ENCODE measurements around the gene EPB41L1. TPM values are rescaled to one million over a fixed set of nuclear protein-coding genes. Genes with fewer than 3 reads are reported as not detected.

EPB41L1 gene
- total RNA-seq, 4 donors from 2014 or later = 29.2 to 49.3 (median 35.4) TPM

DNA sequence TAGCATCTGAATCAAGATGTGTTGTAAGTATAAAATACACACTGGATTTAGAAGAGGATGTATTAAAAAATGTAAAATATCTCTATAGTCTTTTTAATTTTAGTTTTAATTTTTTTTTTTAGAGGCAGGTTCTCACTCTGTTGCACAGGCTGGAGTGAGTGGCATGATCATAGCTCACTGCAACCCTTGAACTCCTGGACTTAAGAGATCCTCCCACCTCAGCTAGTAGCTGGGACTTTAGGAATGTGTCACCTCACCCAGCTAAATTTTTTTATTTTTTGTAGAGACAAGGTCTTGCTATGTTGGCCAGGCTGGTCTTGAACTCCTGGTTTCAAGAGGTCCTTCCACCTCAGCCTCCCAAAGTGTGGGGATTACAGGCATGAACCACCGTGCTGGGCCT is 46.7 kb upstream of the EPB41L1 start:
- no peak overlapping the region for H3K4me3 ChIP-seq
- H3K9me3 ChIP-seq = no peaks in the 10 kb centered on the region
- H3K36me3 ChIP-seq = no peaks in the 10 kb centered on the region
- H3K27me3 ChIP-seq = no peaks in the 10 kb centered on the region
- H3K4me1 ChIP-seq = no peaks in the 10 kb centered on the region
- 92 to 100% methylated on average over 1 of the region's 1 CpG for WGBS, 2 donors (ENCODE audit: low coverage in 1 of 2)
- no peak overlapping the region for H3K27ac ChIP-seq
- no peak for TF ChIP-seq EP300 (IDR thresholded peaks at IDR 0.05)
- no peak for TF ChIP-seq POLR2AphosphoS5 (IDR thresholded peaks at IDR 0.05)
- TF ChIP-seq, protein P1, sequence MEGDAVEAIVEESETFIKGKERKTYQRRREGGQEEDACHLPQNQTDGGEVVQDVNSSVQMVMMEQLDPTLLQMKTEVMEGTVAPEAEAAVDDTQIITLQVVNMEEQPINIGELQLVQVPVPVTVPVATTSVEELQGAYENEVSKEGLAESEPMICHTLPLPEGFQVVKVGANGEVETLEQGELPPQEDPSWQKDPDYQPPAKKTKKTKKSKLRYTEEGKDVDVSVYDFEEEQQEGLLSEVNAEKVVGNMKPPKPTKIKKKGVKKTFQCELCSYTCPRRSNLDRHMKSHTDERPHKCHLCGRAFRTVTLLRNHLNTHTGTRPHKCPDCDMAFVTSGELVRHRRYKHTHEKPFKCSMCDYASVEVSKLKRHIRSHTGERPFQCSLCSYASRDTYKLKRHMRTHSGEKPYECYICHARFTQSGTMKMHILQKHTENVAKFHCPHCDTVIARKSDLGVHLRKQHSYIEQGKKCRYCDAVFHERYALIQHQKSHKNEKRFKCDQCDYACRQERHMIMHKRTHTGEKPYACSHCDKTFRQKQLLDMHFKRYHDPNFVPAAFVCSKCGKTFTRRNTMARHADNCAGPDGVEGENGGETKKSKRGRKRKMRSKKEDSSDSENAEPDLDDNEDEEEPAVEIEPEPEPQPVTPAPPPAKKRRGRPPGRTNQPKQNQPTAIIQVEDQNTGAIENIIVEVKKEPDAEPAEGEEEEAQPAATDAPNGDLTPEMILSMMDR (IDR thresholded peaks at IDR 0.05) = no peak
- TF ChIP-seq POLR2A (IDR thresholded peaks at IDR 0.05) = no peak
- ATAC-seq = no peak

GRCh38 chr20:36109251-36109947 is 45.1 kb upstream of the EPB41L1 start:
- 75 to 90% methylated on average over 2 to 5 of the region's 6 CpGs for WGBS, 2 donors (ENCODE audit: low coverage in 1 of 2)
- Histone ChIP-seq H3K27ac (no peak overlapping the region), H3K4me1 (no peaks in the 10 kb centered on the region), H3K9me3 (no peaks in the 10 kb centered on the region), H3K4me3 (no peak overlapping the region), H3K36me3 (no peaks in the 10 kb centered on the region), H3K27me3 (no peaks in the 10 kb centered on the region)
- TF ChIP-seq POLR2A (IDR thresholded peaks at IDR 0.05) = no peak
- no peak for TF ChIP-seq POLR2AphosphoS5 (IDR thresholded peaks at IDR 0.05)
- TF ChIP-seq EP300 (IDR thresholded peaks at IDR 0.05) = no peak
- TF ChIP-seq, protein P1 (IDR thresholded peaks at IDR 0.05) = no peak
- no peak for ATAC-seq

DNA sequence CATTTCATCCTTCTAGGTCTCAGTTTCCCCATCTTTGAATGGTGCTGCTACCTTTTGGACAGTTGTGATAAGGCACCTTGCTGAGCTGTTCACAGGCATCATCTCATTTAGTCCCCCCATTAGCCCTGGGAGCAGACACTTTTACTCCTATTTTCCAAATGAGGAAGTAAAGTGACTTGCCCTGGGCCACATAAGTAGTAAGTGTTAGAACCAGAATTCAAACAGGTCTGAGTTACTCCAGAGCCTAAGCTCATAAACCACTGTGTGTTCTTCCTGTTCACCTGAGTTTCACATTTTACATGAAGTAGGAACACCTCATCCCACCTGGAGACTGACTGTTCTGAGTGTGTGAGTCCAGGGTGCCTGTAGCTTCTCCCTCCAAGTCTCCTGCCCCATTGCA is 43.5 kb upstream of the EPB41L1 start:
- Histone ChIP-seq H3K4me1 (no peaks in the 10 kb centered on the region), H3K27ac (no peak overlapping the region), H3K4me3 (no peak overlapping the region), H3K36me3 (no peaks in the 10 kb centered on the region), H3K27me3 (no peaks in the 10 kb centered on the region), H3K9me3 (no peaks in the 10 kb centered on the region)
- no peak for ATAC-seq
- TF ChIP-seq, protein P1 (IDR thresholded peaks at IDR 0.05) = no peak
- no peak for TF ChIP-seq POLR2A (IDR thresholded peaks at IDR 0.05)

GRCh38 chr20:36112112-36112511 is 42.4 kb upstream of the EPB41L1 start:
- 86% methylated on average over 6 of the region's 6 CpGs; no CpG with 5 or more reads in 1 of the 2 donors for WGBS, 2 donors (ENCODE audit: low coverage in 1 of 2)
- H3K27ac ChIP-seq = no peak overlapping the region
- H3K4me1 ChIP-seq = no peaks in the 10 kb centered on the region
- H3K36me3 ChIP-seq = no peaks in the 10 kb centered on the region
- H3K9me3 ChIP-seq = no peaks in the 10 kb centered on the region
- no peak for ATAC-seq
- no peak for TF ChIP-seq POLR2A (IDR thresholded peaks at IDR 0.05)
- no peak for TF ChIP-seq POLR2AphosphoS5 (IDR thresholded peaks at IDR 0.05)
- TF ChIP-seq EP300 (IDR thresholded peaks at IDR 0.05) = no peak
- TF ChIP-seq, protein P1 (IDR thresholded peaks at IDR 0.05) = no peak
- H3K4me3 ChIP-seq = no peak overlapping the region
- H3K27me3 ChIP-seq = no peaks in the 10 kb centered on the region

DNA sequence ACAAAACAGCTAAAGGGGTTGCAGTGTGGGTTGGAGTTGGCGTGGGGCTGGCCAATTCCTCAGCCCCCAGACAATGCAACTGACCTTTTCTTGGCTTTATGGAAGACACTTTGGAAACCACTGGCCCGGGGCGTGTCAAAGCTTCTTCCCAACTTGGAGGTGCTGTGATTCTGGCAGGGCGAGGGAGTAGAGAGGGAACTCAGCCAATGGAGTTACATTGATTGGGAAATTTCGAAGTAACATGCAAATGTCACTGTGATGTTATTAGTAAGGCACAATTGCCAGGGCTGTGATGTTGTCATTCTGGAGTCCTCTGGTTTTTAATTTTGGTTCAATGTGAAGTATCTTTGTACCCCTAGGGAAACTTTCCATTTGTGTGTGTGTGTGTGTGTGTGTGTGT is 41.5 kb upstream of the EPB41L1 start:
- Histone ChIP-seq H3K36me3 (no peaks in the 10 kb centered on the region), H3K4me3 (no peak overlapping the region), H3K4me1 (no peaks in the 10 kb centered on the region), H3K9me3 (no peaks in the 10 kb centered on the region), H3K27ac (no peak overlapping the region), H3K27me3 (no peaks in the 10 kb centered on the region)
- TF ChIP-seq POLR2AphosphoS5 (IDR thresholded peaks at IDR 0.05) (no peak), POLR2A (IDR thresholded peaks at IDR 0.05) (no peak), EP300 (IDR thresholded peaks at IDR 0.05) (no peak)
- TF ChIP-seq, protein P1 (IDR thresholded peaks at IDR 0.05) = no peak
- ATAC-seq = no peak
- WGBS, 2 donors (ENCODE audit: low coverage in 1 of 2) = 58% methylated on average over 3 of the region's 5 CpGs; no CpG with 5 or more reads in 1 of the 2 donors
